AG04450 (cell line): ENCODE measurements around the gene UNK. TPM values are rescaled to one million over a fixed set of nuclear protein-coding genes. Genes with fewer than 3 reads are reported as not detected.

Experiments
- CTCF ChIA-PET: fragments of 300-600, 350-600 bp; formaldehyde crosslinking; extraction: SDS; loops from one replicate; lab custom pipeline; 2022; ENCODE audit warnings: antibody characterized with exemption, inconsistent platforms; lab: Charles Lee
- POLR2A ChIA-PET: fragments of 350-600 bp; formaldehyde crosslinking; extraction: SDS; loops from one replicate; lab custom pipeline; 2021; ENCODE audit warnings: antibody characterized with exemption, inconsistent platforms; lab: Yijun Ruan, JAX
- DNase-seq: peaks from one replicate; pipeline ENCODE4 v3.0.0-alpha.2; 2011; ENCODE audit warnings: low read depth, low spot score
- H3K27ac ChIP-seq: one replicate; pipeline ENCODE4 v1.5.1; 2012; ENCODE audit warnings: low read depth, low read length, control low read depth
- H3K27me3 ChIP-seq: one replicate; pipeline ENCODE4 v1.6.0; 2012; ENCODE audit warnings: low read length; ENCODE audit not compliant: control insufficient read depth, insufficient read depth
- H3K4me3 ChIP-seq: 2 replicates; pipeline ENCODE4 v1.5.1; 2011; ENCODE audit warnings: mild to moderate bottlenecking, low read depth, low read length, control low read depth
- H3K9me3 ChIP-seq: 2 replicates; pipeline ENCODE4 v1.5.1; 2012; ENCODE audit warnings: low read length; ENCODE audit not compliant: control insufficient read depth, insufficient read depth
- polyA plus RNA-seq: library from polyadenylated mRNA; depleted of rRNA; stranded (reverse); fragments of >200 nt; gene quantifications from 2 replicates; pipeline ENCODE4 v1.2.3, GENCODE V29; 2011
- TF ChIP-seq, protein P1 (sequence below): IDR thresholded peaks from 2 replicates; pipeline ENCODE4 v1.5.1; 2011; ENCODE audit warnings: low read depth, low read length, control low read depth, inconsistent platforms

Gene UNK
- polyA plus RNA-seq, 1 experiment: 11.4 TPM

DNA sequence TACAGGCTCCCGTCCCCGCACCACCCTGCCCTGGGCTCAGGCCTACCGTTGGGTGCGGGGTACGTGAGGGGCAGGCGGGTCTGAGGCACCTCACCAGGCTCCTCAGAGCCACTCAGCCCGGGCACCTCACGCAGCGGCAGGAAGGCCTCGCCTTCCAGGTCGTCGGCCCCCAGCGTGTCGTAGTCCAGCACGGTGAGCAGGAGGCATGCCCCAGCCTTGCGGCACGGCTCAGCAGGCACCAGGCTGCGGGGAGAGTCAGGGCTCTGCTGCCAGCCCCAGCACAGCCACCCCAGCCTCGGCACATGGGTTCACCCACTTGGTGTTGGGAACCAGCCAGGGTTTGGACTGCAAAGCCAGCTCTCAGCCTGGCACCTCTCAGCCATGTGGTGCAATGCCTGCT lies 44.1 kb downstream of the UNK start:
- H3K9me3 ChIP-seq: no peaks in the 10 kb centered on the region; the same call in 1 of the 2 replicates
- no peak for DNase-seq
- no peak overlapping the region for H3K4me3 ChIP-seq
- TF ChIP-seq, protein P1, sequence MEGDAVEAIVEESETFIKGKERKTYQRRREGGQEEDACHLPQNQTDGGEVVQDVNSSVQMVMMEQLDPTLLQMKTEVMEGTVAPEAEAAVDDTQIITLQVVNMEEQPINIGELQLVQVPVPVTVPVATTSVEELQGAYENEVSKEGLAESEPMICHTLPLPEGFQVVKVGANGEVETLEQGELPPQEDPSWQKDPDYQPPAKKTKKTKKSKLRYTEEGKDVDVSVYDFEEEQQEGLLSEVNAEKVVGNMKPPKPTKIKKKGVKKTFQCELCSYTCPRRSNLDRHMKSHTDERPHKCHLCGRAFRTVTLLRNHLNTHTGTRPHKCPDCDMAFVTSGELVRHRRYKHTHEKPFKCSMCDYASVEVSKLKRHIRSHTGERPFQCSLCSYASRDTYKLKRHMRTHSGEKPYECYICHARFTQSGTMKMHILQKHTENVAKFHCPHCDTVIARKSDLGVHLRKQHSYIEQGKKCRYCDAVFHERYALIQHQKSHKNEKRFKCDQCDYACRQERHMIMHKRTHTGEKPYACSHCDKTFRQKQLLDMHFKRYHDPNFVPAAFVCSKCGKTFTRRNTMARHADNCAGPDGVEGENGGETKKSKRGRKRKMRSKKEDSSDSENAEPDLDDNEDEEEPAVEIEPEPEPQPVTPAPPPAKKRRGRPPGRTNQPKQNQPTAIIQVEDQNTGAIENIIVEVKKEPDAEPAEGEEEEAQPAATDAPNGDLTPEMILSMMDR: no peak
- CTCF ChIA-PET: interaction anchor here (0.6 to 2.8 kb wide), 10 partner anchors 11 to 228 kb away, joined by 3 to 12 read pairs (median 4); no protein-coding TSS in a partner anchor
- H3K27me3 ChIP-seq: no peaks in the 10 kb centered on the region
- POLR2A ChIA-PET: interaction anchor here (0.5 to 2.5 kb wide), 3 partner anchors 9 to 53 kb away, joined by 3 to 9 read pairs (median 4); no protein-coding TSS in a partner anchor
- H3K27ac ChIP-seq: no peak overlapping the region

DNA sequence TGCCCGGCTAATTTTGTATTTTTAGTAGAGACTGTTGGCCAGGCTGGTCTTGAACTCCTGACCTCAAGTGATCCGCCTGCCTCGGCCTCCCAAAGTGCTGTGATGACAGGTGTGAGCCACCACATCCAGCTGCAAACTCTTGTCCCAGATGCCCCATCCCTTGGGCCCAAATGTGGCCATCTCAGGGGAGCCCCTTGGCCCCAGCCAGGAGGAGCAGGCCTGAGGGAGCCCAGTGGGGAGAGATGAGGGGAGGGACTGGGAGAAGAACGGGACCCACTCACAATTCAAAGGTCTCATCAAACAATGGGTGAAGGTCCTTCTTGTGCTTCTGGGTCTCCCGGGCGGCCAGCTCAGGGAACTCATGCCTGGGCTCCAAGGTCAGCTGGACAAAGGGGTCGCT lies 45.1 kb downstream of the UNK start:
- DNase-seq: no peak
- Histone ChIP-seq H3K27ac (no peak overlapping the region), H3K9me3 (no peaks in the 10 kb centered on the region; the same call in 1 of the 2 replicates), H3K4me3 (no peak overlapping the region), H3K27me3 (no peaks in the 10 kb centered on the region)
- CTCF ChIA-PET: interaction anchor here (0.6 to 1.4 kb wide), 10 partner anchors 9 to 79 kb away, joined by 3 to 4 read pairs (median 3); no protein-coding TSS in a partner anchor
- POLR2A ChIA-PET: interaction anchor here (0.6 to 1.6 kb wide), 2 partner anchors 9 to 54 kb away, joined by 3 read pairs; no protein-coding TSS in a partner anchor
- TF ChIP-seq, protein P1: no peak

DNA sequence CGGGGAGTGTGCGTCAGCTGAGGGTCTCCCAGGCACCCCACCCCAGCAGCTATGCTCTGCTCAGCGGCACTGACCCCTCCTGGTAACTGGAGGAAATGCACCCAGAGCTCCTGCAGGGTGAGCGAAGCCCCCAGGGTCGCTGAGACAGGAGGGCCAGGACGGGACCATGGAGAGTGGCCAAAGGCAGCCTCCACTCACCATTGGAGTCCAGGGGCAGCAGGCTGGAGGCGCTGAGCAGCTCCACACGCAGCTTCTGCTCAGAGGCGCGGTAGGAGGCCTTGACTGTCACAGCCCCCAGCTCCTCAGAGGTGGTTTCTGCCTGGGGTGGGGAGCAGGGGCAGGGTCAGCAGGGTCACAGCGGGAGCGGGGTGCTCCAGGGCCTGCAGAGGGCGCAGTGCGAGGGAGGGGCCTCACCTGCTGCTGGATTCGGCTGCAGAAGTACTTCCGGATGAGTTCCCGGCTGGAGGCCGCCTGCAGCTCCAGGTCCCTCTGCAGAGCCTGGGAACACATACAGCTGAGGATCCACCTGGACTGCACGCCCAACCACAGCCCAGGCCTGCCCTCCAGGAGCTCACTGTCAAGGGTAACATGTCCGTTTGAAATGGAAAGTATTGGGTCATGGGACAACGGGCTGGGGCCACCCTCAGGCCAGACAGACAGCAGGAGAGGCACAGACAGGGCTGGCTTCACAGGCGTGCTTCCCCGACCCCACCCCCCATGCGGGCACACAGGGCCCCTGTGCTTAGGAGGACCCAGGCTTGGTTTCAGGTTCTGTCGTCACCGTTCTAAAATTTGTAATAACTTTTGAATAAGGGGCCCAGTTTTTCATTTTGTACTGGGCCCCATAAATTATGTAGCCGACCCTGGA lies 45.8 kb downstream of the UNK start:
- no peak for DNase-seq
- TF ChIP-seq, protein P1: peak; percentile 53
- POLR2A ChIA-PET: interaction anchor here (0.6 to 1.6 kb wide), 2 partner anchors 9 to 55 kb away, joined by 3 read pairs; no protein-coding TSS in a partner anchor
- no peak overlapping the region for H3K4me3 ChIP-seq
- no peak overlapping the region for H3K27ac ChIP-seq
- H3K9me3 ChIP-seq: no peaks in the 10 kb centered on the region; the same call in 1 of the 2 replicates
- no peaks in the 10 kb centered on the region for H3K27me3 ChIP-seq
- CTCF ChIA-PET: interaction anchor here (0.6 to 1.6 kb wide), 10 partner anchors 9 to 66 kb away, joined by 3 to 5 read pairs (median 3); no protein-coding TSS in a partner anchor

DNA sequence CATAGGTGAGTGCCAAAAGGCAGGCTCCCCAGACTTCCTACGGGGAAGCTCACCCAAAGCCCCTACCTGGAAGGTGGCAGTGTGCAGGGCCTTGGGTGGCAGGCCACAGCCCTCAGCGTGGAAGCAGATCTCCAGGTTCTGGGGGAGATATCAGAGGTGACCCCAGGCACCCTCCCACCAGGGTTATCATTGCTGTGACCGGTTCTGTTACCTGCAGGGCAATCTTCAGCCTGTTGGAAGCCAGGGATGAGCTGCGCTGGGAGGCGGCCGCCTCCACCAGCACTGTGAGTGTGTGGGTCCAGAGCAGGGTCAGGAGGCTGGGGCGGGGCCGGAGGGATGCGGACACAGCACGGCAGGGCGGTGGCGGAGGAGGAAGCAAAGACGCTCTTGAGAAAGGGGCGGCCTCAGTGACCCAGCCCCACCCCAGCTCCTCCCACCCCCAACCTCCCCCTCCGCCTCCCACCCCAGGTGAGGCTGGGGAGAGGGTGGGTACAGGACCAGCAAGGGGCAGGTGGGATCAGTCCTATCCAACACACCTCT lies 46.5 kb downstream of the UNK start:
- Histone ChIP-seq H3K27ac (no peak overlapping the region), H3K9me3 (no peaks in the 10 kb centered on the region; the same call in 1 of the 2 replicates), H3K4me3 (no peak overlapping the region), H3K27me3 (no peaks in the 10 kb centered on the region)
- TF ChIP-seq, protein P1: no peak
- DNase-seq: no peak
- CTCF ChIA-PET: interaction anchor here (1.4 to 1.6 kb wide), 2 partner anchors 10 to 30 kb away, joined by 3 to 5 read pairs; no protein-coding TSS in a partner anchor
- POLR2A ChIA-PET: no interaction called here
